Measurements from ENCODE around the gene TMEM52.
"Not testable (repeated sequence)": the region's sequence is repeated elsewhere in the genome, so short reads cannot be mapped to it uniquely, and the experiment has no call there.

The TMEM52 gene

GRCh38 chr1:1889090-1889750 is 29.9 kb downstream of the TMEM52 start:
- TF ChIP-seq CTCF (IDR thresholded peaks at IDR 0.05), result no peak
- Mint-ChIP-seq H3K27ac (peak overlapping the region; percentile 10), H3K4me1 (peaks cover 45% of the 10 kb centered on the region), H3K36me3 (ENCODE audit: low read depth) (peaks cover 38% of the 10 kb centered on the region), H3K27me3 (ENCODE audit: low read depth, poor library complexity) (no peaks in the 10 kb centered on the region), H3K9me3 (peaks cover 22% of the 10 kb centered on the region), H3K4me3 (peak overlapping the region; percentile 87)
- DNase-seq, result no peak

- peaks cover 84% of the 10 kb centered on the region for H3K36me3 Mint-ChIP-seq (ENCODE audit: low read depth)
These were observed 35.2 kb downstream of the TMEM52 start for GRCh38 chr1:1883890-1884289.

GRCh38 chr1:1883092-1883873 is 35.8 kb downstream of the TMEM52 start:
- Mint-ChIP-seq H3K27me3 (ENCODE audit: low read depth, poor library complexity) (peaks cover 2% of the 10 kb centered on the region), H3K36me3 (ENCODE audit: low read depth) (peaks cover 84% of the 10 kb centered on the region)

More at GRCh38 chr1:1883890-1884289, 35.2 kb downstream of the TMEM52 start:
- not testable (repeated sequence) for H3K4me3 Mint-ChIP-seq; DNase-seq; H3K27me3 Mint-ChIP-seq (ENCODE audit: low read depth, poor library complexity)
- peaks cover 30% of the 10 kb centered on the region for H3K9me3 Mint-ChIP-seq
- peak overlapping the region; percentile 87 for H3K27ac Mint-ChIP-seq
- peaks cover 33% of the 10 kb centered on the region for H3K4me1 Mint-ChIP-seq

GRCh38 chr1:1881727-1882126 is 37.4 kb downstream of the TMEM52 start:
- Mint-ChIP-seq H3K9me3 (peaks cover 31% of the 10 kb centered on the region), H3K36me3 (ENCODE audit: low read depth) (peaks cover 80% of the 10 kb centered on the region), H3K27me3 (ENCODE audit: low read depth, poor library complexity) (peaks cover 2% of the 10 kb centered on the region), H3K4me3 (no peak overlapping the region), H3K27ac (peak overlapping the region; percentile 86), H3K4me1 (peaks cover 33% of the 10 kb centered on the region)
- no peak for TF ChIP-seq CTCF (IDR thresholded peaks at IDR 0.05)
- DNase-seq, result no peak

More at GRCh38 chr1:1883092-1883873, 35.8 kb downstream of the TMEM52 start:
- Mint-ChIP-seq H3K4me1 (peaks cover 33% of the 10 kb centered on the region), H3K9me3 (peaks cover 34% of the 10 kb centered on the region), H3K4me3 (no peak overlapping the region), H3K27ac (peak overlapping the region; percentile 87)
- no peak for DNase-seq
- TF ChIP-seq CTCF (IDR thresholded peaks at IDR 0.05), result no peak

- peaks cover 33% of the 10 kb centered on the region for H3K4me1 Mint-ChIP-seq
- H3K27me3 Mint-ChIP-seq (ENCODE audit: low read depth, poor library complexity), result peaks cover 2% of the 10 kb centered on the region
- H3K36me3 Mint-ChIP-seq (ENCODE audit: low read depth), result peaks cover 82% of the 10 kb centered on the region
- no peak for TF ChIP-seq CTCF (IDR thresholded peaks at IDR 0.05)
- no peak for DNase-seq
- H3K4me3 Mint-ChIP-seq, result peak overlapping the region; percentile 4
- H3K9me3 Mint-ChIP-seq, result peaks cover 36% of the 10 kb centered on the region
- H3K27ac Mint-ChIP-seq, result peak overlapping the region; percentile 86
These were observed 38.3 kb downstream of the TMEM52 start for GRCh38 chr1:1880617-1881312.

GRCh38 chr1:1879942-1880341 is 39.1 kb downstream of the TMEM52 start:
- H3K9me3 Mint-ChIP-seq, result peaks cover 44% of the 10 kb centered on the region
- TF ChIP-seq CTCF (IDR thresholded peaks at IDR 0.05), result no peak
- H3K27me3 Mint-ChIP-seq (ENCODE audit: low read depth, poor library complexity), result peaks cover 2% of the 10 kb centered on the region
- no peak overlapping the region for H3K4me3 Mint-ChIP-seq
- H3K4me1 Mint-ChIP-seq, result peaks cover 33% of the 10 kb centered on the region
- no peak for DNase-seq
- H3K36me3 Mint-ChIP-seq (ENCODE audit: low read depth), result peaks cover 90% of the 10 kb centered on the region
- H3K27ac Mint-ChIP-seq, result no peak overlapping the region
